Measurements from ENCODE around the gene BBS1.

The BBS1 gene

DNA sequence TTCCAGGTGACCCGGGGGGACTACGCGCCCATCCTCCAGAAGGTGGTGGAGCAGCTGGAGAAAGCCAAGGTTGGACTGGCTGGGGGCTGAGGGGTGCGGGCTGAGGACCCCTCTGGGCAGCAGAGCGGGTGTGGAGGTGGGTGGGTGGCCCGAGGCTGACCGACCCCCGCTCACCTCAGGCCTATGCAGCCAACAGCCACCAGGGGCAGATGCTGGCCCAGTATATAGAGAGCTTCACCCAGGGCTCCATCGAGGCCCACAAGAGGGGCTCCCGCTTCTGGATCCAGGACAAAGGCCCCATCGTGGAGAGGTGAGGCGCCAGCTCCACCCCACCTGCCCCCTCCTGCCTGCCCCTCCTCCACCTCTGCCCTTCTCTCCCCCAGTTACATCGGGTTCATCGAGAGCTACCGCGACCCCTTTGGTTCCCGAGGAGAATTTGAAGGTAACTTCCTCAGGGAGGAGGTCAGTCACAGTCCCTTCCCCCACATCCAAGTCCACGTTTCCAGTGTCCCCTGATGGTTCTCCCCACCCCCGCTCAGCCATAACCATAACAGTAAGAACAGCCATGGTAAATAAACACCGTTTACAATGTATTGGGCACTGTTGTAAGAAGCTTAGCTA lies 19.0 kb upstream of the BBS1 start:
- H3K27me3 Mint-ChIP-seq = no peaks in the 10 kb centered on the region
- no peaks in the 10 kb centered on the region for H3K4me1 Mint-ChIP-seq
- H3K27ac Mint-ChIP-seq = no peak overlapping the region
- no peaks in the 10 kb centered on the region for H3K9me3 Mint-ChIP-seq
- H3K36me3 Mint-ChIP-seq (ENCODE audit: low read depth) = peaks cover 18% of the 10 kb centered on the region
- H3K4me3 Mint-ChIP-seq = no peak overlapping the region
- no peak for ATAC-seq
- no peak for DNase-seq

GRCh38 chr11:66492161-66492865 lies 18.1 kb upstream of the BBS1 start:
- Mint-ChIP-seq H3K4me3 (no peak overlapping the region), H3K9me3 (no peaks in the 10 kb centered on the region), H3K36me3 (ENCODE audit: low read depth) (peaks cover 22% of the 10 kb centered on the region), H3K27me3 (no peaks in the 10 kb centered on the region), H3K27ac (no peak overlapping the region), H3K4me1 (no peaks in the 10 kb centered on the region)
- no peak for DNase-seq
- ATAC-seq = no peak

GRCh38 chr11:66493130-66493529 lies 17.3 kb upstream of the BBS1 start:
- DNase-seq (no peak), ATAC-seq (no peak)
- no peak overlapping the region for H3K4me3 Mint-ChIP-seq
- H3K4me1 Mint-ChIP-seq = no peaks in the 10 kb centered on the region
- no peak overlapping the region for H3K27ac Mint-ChIP-seq
- H3K27me3 Mint-ChIP-seq = no peaks in the 10 kb centered on the region
- no peaks in the 10 kb centered on the region for H3K9me3 Mint-ChIP-seq
- peaks cover 19% of the 10 kb centered on the region for H3K36me3 Mint-ChIP-seq (ENCODE audit: low read depth)

GRCh38 chr11:66494458-66494857 lies 16.0 kb upstream of the BBS1 start:
- Mint-ChIP-seq H3K4me3 (no peak overlapping the region), H3K9me3 (no peaks in the 10 kb centered on the region), H3K4me1 (no peaks in the 10 kb centered on the region), H3K36me3 (ENCODE audit: low read depth) (peaks cover 23% of the 10 kb centered on the region), H3K27ac (no peak overlapping the region), H3K27me3 (no peaks in the 10 kb centered on the region)
- ATAC-seq = no peak
- no peak for DNase-seq

GRCh38 chr11:66494935-66495334 lies 15.5 kb upstream of the BBS1 start:
- Mint-ChIP-seq H3K4me1 (no peaks in the 10 kb centered on the region), H3K27ac (no peak overlapping the region), H3K9me3 (no peaks in the 10 kb centered on the region), H3K27me3 (no peaks in the 10 kb centered on the region), H3K4me3 (no peak overlapping the region), H3K36me3 (ENCODE audit: low read depth) (peaks cover 25% of the 10 kb centered on the region)
- DNase-seq (no peak), ATAC-seq (no peak)

- no peaks in the 10 kb centered on the region for H3K9me3 Mint-ChIP-seq
- H3K27ac Mint-ChIP-seq = no peak overlapping the region
- peaks cover 25% of the 10 kb centered on the region for H3K36me3 Mint-ChIP-seq (ENCODE audit: low read depth)
- ATAC-seq (no peak), DNase-seq (peak; percentile 21)
- H3K4me1 Mint-ChIP-seq = no peaks in the 10 kb centered on the region
- H3K27me3 Mint-ChIP-seq = no peaks in the 10 kb centered on the region
- H3K4me3 Mint-ChIP-seq = no peak overlapping the region
Observed at GRCh38 chr11:66495401-66495854, 15.0 kb upstream of the BBS1 start.

DNA sequence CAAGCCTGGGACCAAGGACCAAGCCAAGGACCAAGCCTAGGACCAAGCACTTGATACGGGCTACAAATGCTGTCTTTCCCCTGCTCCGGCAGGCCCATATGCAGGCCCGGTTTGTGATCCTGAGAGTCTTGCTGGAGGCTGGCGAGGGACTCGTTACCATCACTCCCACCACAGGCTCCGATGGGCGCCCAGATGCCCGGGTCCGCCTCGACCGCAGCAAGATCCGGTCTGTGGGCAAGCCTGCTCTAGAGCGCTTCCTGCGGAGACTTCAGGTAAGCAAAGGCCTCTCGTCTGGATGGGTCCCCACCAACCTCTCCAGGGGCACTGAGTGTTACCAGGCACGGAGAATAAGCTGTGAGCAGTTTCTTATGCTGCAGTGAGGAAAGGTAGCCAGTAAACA lies 13.2 kb upstream of the BBS1 start:
- DNase-seq = no peak
- peaks cover 26% of the 10 kb centered on the region for H3K36me3 Mint-ChIP-seq (ENCODE audit: low read depth)
- no peaks in the 10 kb centered on the region for H3K9me3 Mint-ChIP-seq
- H3K27me3 Mint-ChIP-seq = no peaks in the 10 kb centered on the region
- no peak for ATAC-seq
- no peak overlapping the region for H3K27ac Mint-ChIP-seq
- H3K4me3 Mint-ChIP-seq = no peak overlapping the region
- no peaks in the 10 kb centered on the region for H3K4me1 Mint-ChIP-seq

DNA sequence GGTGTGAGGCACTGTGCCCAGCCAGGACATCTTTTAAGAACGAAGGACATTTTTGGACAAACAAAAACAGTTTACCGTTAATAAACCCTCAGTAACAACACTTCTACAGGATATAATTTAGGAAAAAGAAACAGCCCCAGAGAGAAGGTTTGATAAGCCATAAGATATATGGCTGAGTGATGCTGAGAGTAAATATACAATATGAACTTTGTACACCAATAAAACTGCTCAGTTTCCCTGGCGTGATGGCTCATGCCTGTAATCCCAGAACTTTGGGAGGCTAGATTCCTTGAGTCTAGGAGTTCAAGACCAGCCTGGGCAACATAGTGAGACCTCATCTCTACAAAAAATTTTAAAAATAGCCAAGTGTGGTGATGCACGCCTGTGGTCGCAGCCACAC lies 11.9 kb upstream of the BBS1 start:
- Mint-ChIP-seq H3K9me3 (no peaks in the 10 kb centered on the region), H3K4me3 (no peak overlapping the region), H3K27ac (no peak overlapping the region), H3K4me1 (no peaks in the 10 kb centered on the region), H3K27me3 (no peaks in the 10 kb centered on the region), H3K36me3 (ENCODE audit: low read depth) (peaks cover 23% of the 10 kb centered on the region)
- no peak for DNase-seq
- no peak for ATAC-seq

GRCh38 chr11:66505276-66505816 lies 5.1 kb upstream of the BBS1 start:
- peaks cover 5% of the 10 kb centered on the region for H3K4me1 Mint-ChIP-seq
- ATAC-seq (no peak), DNase-seq (no peak)
- H3K27me3 Mint-ChIP-seq = no peaks in the 10 kb centered on the region
- H3K36me3 Mint-ChIP-seq (ENCODE audit: low read depth) = peaks cover 15% of the 10 kb centered on the region
- H3K4me3 Mint-ChIP-seq = no peak overlapping the region
- H3K27ac Mint-ChIP-seq = no peak overlapping the region
- no peaks in the 10 kb centered on the region for H3K9me3 Mint-ChIP-seq

DNA sequence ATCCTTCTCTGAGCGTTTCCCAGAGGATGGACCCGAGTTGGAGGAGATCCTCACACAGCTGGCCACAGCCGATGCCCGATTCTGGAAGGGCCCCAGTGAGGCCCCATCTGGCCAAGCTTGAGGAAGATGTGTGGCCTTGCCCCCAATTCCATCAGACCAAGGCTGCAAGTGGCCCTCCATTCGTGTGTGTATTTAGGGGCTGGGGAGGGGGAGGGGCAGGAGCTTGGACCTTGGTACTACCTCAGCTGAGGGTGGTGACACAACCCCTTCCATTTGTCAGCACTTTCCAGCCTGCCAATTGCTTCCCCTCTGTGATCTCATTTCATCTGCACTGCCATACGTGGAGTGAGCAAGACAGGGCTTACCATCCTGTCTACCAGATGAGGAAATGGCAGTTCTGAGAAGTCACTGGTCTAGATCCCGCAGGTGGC lies 1.3 kb upstream of the BBS1 start:
- no peaks in the 10 kb centered on the region for H3K9me3 Mint-ChIP-seq
- H3K36me3 Mint-ChIP-seq (ENCODE audit: low read depth) = peaks cover 11% of the 10 kb centered on the region
- DNase-seq (no peak), ATAC-seq (no peak)
- H3K4me1 Mint-ChIP-seq = peaks cover 16% of the 10 kb centered on the region
- H3K27ac Mint-ChIP-seq = no peak overlapping the region
- H3K27me3 Mint-ChIP-seq = no peaks in the 10 kb centered on the region
- no peak overlapping the region for H3K4me3 Mint-ChIP-seq

DNA sequence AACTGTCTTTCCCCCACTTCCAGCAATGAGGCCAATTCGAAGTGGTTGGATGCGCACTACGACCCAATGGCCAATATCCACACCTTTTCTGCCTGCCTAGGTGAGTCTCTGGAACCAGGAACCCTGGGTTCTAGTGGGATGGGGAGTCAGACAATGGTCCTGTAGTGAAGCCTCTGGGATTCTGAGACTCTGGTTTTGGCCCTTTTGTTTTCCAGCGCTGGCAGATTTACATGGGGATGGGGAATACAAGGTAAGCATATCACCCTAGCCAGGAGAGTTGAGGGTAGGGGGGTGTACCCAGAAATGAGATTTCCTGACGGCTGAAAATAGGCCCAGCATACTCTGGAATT lies 530 bp downstream of the BBS1 start:
- H3K9me3 Mint-ChIP-seq = no peaks in the 10 kb centered on the region
- DNase-seq = no peak
- no peak for ATAC-seq
- peak overlapping the region; percentile 52 for H3K27ac Mint-ChIP-seq
- H3K36me3 Mint-ChIP-seq (ENCODE audit: low read depth) = peaks cover 13% of the 10 kb centered on the region
- H3K27me3 Mint-ChIP-seq = no peaks in the 10 kb centered on the region
- peaks cover 16% of the 10 kb centered on the region for H3K4me1 Mint-ChIP-seq
- H3K4me3 Mint-ChIP-seq = peak overlapping the region; percentile 94

- Mint-ChIP-seq H3K4me1 (no peaks in the 10 kb centered on the region), H3K27ac (no peak overlapping the region), H3K9me3 (no peaks in the 10 kb centered on the region), H3K36me3 (ENCODE audit: low read depth) (peaks cover 11% of the 10 kb centered on the region), H3K27me3 (no peaks in the 10 kb centered on the region), H3K4me3 (no peak overlapping the region)
- DNase-seq = no peak
- no peak for ATAC-seq
Observed at GRCh38 chr11:66523611-66524010, 13.2 kb downstream of the BBS1 start.

DNA sequence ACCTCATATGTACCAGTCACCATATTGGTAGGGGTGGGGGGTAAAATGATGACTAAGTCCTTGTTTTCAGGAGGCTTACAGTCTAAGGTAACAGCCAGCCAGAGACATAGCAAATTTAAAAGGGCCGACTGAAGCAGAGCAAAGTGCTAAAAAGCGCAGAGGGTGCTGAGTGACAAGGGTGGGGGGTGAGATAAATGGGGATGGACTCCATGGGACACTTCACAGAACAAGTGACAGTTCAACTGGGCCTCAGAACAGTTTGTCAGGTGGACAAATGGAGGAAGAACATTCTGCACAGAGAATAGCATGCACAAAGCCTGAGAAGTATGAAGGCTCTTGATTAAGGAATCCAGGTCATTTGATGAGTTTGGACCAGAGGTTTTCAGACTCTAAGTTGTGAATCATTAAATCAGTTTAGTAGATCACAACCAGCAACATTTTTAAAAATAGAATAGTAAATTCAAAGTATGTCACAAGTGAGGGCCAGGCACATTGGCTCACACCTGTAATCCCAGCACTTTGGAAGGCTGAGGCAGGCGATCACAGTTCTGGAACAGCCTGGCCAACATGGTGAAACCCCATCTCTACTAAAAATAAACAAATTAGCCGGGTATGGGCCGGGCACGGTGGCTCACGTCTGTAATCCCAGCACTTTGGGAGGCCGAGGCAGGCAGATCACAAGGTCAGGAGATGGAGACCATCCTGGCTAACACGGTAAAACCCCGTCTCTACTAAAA lies 14.0 kb downstream of the BBS1 start:
- Mint-ChIP-seq H3K36me3 (ENCODE audit: low read depth) (peaks cover 11% of the 10 kb centered on the region), H3K27ac (no peak overlapping the region), H3K4me3 (no peak overlapping the region), H3K27me3 (no peaks in the 10 kb centered on the region), H3K9me3 (no peaks in the 10 kb centered on the region), H3K4me1 (no peaks in the 10 kb centered on the region)
- ATAC-seq (no peak), DNase-seq (no peak)

DNA sequence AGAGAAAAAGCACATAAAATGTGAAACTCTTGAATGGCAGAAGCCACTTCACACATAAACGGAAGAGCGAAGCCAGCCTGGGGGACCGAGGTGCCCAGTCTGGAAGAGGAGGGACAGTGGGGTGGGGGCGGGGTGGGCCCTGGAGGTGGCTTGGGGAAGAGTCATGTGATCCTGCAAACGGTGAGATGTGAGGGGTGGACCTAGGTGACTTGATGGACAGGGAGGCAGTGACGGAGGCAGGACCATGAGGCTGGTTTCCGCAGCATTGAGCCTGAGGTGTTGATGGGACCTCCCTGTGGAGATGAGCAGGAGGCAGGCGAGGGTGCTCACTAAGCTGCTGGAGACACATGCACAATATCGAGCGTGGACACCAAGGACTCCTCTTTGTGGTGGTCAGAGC lies 18.6 kb downstream of the BBS1 start:
- Mint-ChIP-seq H3K27ac (no peak overlapping the region), H3K4me3 (no peak overlapping the region), H3K9me3 (no peaks in the 10 kb centered on the region), H3K36me3 (ENCODE audit: low read depth) (peaks cover 5% of the 10 kb centered on the region), H3K27me3 (no peaks in the 10 kb centered on the region), H3K4me1 (no peaks in the 10 kb centered on the region)
- ATAC-seq (no peak), DNase-seq (no peak)

GRCh38 chr11:66529655-66530054 lies 19.2 kb downstream of the BBS1 start:
- Mint-ChIP-seq H3K36me3 (ENCODE audit: low read depth) (peaks cover 4% of the 10 kb centered on the region), H3K4me1 (no peaks in the 10 kb centered on the region), H3K9me3 (no peaks in the 10 kb centered on the region), H3K27ac (no peak overlapping the region), H3K27me3 (no peaks in the 10 kb centered on the region), H3K4me3 (no peak overlapping the region)
- no peak for DNase-seq
- no peak for ATAC-seq
